Cardiac atrium fibroblast (primary cell): Measurements from ENCODE around the gene C20orf96. TPM values are rescaled to one million over a fixed set of nuclear protein-coding genes. Genes with fewer than 3 reads are reported as not detected.

ENCODE experiments used
- total RNA-seq: library from RNA; depleted of rRNA; stranded (reverse); fragments of >200 nt; gene quantifications from 2 replicates; pipeline ENCODE4 v1.2.3, GENCODE V29; 2015

C20orf96 gene, protein sequence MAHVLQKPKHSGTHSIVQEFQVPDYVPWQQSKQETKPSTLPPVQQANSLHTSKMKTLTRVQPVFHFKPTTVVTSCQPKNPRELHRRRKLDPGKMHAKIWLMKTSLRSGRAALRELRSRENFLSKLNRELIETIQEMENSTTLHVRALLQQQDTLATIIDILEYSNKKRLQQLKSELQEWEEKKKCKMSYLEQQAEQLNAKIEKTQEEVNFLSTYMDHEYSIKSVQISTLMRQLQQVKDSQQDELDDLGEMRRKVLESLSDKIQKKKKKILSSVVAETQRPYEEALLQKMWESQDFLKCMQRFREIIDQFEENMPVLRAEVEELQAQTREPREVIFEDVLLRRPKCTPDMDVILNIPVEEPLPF
- total RNA-seq, result 0.16 and 0.72 TPM in 2 replicates

DNA sequence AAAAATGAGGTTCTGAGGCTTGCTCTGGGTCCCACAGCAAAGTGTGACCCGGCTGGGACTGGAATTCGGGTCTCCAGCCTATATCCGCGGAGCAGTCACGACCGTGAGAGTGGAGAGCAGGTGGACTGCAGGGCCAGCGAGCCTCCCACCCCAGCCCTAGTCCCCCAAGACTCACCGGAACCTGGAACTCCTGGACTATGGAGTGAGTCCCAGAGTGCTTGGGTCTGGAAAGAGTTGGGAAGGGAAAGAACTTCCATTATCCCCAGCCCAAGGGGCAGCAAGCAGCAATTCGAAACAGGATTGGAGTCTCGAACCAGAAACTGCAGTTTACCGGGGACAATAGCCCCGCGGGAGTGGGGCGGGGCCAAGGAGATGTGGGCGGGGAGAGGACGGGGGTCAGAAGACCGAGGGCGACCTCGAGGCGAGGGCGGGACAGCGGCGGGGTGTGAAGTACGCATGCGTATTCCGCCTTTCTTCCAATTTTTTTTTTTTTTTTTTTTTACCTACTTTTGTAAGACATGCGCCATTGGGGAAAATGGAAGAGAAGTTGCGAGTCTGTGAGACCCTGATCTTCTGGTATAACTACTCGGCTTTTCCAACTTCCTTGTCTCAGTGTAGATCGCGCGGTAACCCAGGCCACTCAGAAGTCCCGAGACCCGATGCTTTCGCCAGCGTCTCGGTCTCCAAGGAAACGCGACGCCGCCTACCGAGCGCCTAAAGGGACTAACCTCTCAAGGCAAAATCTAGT, at the start of gene C20orf96:
C20orf96 (minus strand) TSS at position 667 of the 748 bp plus-strand sequence; CDS start at position 527, 140 bp downstream.

DNA sequence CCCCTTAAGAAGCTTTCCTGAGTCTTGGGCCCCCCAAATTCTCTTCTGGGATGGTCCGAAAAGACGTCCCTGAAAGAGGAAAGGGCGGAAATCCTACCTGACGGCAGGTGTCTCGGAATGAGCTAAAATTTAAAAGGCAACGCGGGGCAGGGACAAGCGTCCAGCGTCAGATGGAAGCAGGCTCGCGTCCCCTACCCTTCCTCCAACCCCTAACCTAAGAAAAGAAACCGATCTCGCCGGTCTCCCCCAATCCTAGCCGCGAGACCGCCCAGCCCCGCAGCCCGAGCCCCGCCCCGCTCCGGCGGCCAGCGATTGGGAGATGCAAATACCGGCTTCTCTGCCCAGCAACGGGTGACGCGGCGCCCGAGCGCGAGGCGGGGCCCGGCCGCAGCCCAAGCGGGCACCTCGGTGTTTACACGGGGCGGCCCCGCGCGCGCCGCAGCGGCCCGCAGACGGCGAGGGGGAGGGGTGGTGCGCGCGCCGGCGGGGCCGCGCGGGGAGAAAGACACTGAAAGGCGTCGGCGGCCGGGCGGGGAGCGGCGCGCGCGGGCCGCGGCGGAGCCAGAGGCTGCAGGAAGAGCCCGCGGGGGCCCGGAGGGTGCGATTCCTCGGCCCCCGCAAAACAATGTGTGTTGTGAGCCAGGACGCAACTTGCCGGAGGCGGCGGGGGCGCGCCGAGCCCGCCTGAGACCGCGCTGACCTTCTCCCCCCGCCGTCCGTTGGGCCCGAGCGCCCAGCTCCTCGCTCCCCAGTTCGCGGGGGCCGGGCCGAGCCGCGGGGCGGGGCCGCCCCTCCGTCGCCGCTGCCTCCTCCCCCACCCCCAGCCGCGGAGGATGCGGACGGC, 34.7 kb upstream of the C20orf96 start, which contains the start of gene SOX12:
SOX12 (plus strand) TSS at position 508 of the 844 bp plus-strand sequence. CDS start 373 bp downstream, outside the sequence.

DNA sequence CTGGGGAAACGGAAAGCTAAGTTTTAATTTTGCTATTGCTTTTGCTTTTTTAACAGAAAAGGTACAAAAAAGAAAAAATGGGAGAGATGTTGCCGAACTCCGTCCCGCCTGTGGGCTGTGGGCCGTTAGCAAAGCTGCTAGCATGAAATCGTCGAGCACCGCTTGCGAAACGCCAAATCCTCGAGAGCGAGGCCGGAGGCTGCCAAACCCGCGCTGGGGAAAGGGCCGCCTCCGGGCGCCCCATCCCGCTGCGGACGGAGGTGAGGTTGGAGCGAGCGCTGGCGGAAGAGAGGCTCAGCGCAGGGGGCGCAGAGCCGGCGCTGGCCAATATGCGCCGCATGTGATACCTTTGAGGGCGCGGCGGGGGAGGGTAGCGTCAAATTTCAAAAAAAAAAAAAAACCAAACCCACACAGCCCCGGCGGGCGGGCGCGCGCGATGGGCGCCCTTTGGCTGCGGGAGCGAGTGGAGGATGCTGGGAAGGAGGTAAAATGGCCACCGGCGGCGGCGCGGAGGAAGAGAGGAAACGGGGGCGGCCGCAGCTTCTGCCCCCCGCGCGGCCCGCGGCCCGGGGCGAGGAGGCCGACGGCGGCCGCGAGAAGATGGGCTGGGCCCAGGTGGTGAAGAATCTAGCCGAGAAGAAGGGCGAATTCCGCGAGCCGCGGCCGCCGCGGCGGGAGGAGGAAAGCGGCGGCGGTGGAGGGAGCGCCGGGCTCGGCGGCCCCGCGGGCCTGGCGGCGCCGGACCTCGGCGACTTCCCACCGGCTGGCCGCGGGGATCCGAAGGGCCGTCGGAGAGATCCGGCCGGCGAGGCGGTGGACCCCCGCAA, 6.8 kb upstream of the C20orf96 start, which contains the start of gene ZCCHC3:
ZCCHC3 (plus strand) TSS at position 473 of the 827 bp plus-strand sequence; CDS start at position 490, 17 bp downstream.

DNA sequence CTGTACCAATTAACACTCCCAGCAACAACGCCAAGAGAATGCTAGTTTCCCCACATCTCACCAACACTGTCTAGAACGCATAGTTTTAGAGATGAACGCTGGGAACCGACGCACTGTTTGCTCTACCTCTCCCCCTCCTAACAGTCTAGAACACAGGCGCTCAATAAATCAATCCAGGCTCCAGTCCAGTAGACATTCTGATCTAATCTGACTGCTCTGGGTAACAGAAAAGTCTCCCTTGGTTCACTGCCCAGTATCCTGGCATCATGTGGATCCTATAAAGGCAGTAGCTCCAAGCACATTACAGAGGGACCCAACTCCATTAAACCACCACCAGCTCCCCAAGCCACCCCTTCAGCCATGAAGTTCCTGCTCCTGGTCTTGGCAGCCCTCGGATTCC, 33.1 kb downstream of the C20orf96 start, which contains the start of gene DEFB132:
DEFB132 (plus strand) TSS at position 306 of the 400 bp plus-strand sequence; CDS start at position 361, 55 bp downstream.

DNA sequence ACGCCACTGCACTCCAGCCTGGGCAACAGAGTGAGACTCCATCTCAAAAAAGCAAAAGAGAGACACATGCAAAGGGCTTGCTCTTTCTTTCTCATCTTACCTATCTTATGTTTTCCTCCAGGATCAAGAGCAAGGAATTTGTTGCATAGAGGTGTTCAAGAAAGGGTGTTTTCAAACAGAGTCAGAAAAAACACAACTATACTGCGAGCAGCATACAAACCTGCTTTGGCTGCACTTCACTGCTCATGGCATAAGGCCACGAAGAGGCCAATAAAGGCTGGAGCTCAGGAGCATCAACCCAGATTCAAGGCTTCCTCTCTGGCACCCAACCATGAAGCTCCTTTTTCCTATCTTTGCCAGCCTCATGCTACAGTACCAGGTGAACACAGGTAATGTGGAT, 63.6 kb downstream of the C20orf96 start, which contains the start of gene DEFB129:
DEFB129 (plus strand) TSS at position 301 of the 400 bp plus-strand sequence; CDS start at position 332, 31 bp downstream.

Other genes starting within 250 kb of the C20orf96 start
- gene DEFB125, start 203.1 kb downstream of the C20orf96 start, total RNA-seq, result not detected in 2 replicates
- not detected in 2 replicates for gene DEFB126, start 148.2 kb downstream of the C20orf96 start, total RNA-seq
- gene DEFB127, start 133.3 kb downstream of the C20orf96 start, total RNA-seq, result not detected in 2 replicates
- gene DEFB128, start 101.0 kb downstream of the C20orf96 start, total RNA-seq, result not detected in 2 replicates
- not detected in 2 replicates for gene DEFB129, start 63.5 kb downstream of the C20orf96 start, total RNA-seq
- gene DEFB132, start 33.0 kb downstream of the C20orf96 start, total RNA-seq, result not detected in 2 replicates
- gene ZCCHC3, start 6.8 kb upstream of the C20orf96 start, total RNA-seq, result 18.0 and 18.8 TPM in 2 replicates
- 10.0 and 12.8 TPM in 2 replicates for gene SOX12, start 34.8 kb upstream of the C20orf96 start, total RNA-seq
- 39.9 and 48.6 TPM in 2 replicates for gene NRSN2, start 56.4 kb upstream of the C20orf96 start, total RNA-seq
- 61.6 and 73.7 TPM in 2 replicates for gene TRIB3, start 90.0 kb upstream of the C20orf96 start, total RNA-seq
- gene RBCK1, start 117.5 kb upstream of the C20orf96 start, total RNA-seq, result 106 and 111 TPM in 2 replicates
- 32.7 and 46.8 TPM in 2 replicates for gene TBC1D20, start 171.8 kb upstream of the C20orf96 start, total RNA-seq